Measurements from ENCODE around the gene WRNIP1.

Gene WRNIP1

DNA sequence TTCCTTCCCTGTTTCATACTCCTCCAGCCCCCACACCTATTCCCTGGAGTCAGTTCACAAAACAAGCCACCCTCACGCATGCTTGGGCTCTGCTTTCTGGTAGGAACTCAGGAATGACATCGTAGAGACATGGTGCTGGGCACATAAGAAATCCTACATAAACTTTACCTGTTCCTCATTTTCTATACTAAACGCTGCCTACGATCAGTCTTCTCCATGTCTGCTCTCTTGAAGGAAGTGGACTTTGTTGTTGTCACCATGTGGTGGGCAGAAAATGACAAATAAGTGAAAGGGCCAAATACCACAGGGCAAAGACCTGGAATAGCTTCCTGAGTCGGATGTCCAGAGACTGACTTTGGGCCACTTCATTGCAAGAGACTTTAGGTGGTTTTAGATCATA lies 24.6 kb upstream of the WRNIP1 start:
- DNase-seq (ENCODE audit: low read depth, low spot score), result no peak

DNA sequence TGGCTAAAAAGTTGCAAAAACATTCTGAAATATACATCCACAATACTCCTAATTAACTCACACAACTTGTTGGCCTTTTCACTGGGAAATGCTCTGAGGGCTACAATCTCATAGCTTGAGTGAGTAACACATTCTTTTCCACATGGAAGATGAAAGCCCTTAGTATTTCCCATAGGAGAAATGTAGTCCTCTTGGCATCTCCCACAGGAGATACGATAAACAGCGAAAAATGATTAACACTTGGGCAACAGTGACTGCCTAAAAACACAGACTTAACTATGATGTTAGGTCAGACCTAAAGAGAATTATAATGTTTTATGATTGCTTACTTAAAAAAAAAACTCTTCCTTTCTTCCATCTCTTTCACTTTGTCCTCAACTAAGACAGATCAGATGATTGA lies 23.4 kb upstream of the WRNIP1 start:
- no peak for DNase-seq (ENCODE audit: low read depth, low spot score)

DNA sequence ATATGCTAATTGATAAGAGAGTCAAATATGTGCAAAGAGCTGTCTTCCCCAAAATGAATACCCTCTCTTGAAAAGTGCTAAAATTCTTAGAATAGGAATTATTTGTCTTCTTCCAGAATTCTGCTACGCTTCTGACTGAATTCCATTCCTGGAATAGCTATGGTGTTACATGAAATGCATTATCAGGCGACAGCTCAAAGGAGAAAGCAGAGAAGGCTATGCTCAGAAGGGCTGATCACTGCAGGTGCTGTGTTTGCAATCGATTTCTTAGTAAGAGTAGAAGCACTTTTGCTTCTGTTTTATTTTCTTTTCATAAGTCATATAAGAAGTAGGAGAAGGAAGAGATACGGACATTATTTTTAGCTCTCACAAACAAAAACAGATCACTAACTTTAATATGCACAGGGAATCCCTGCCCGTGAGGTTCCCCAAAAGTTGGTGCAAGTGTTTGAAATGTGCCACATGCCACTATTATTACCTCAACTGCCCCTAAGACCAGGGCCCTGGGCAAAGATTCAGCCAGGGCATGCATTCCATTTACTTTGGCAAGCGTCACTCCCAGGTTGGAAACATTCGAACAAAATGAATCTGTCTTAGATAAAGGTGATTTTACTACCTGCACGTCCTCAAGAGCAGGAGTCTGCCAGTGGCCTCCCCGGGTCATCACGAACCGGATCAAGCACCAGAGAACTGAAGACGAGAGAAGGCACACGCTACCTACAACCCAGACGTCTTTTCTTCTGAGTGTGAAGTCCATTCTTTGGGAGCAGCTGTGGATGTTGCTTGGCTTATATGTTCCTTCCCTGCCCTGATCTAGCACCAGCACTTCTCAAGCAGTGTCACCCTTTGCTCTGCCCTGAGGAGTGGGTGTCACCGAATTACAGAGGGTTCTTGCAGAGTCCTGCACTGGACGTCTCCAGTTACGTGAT lies 21.6 kb upstream of the WRNIP1 start:
- no peak for DNase-seq (ENCODE audit: low read depth, low spot score)

DNA sequence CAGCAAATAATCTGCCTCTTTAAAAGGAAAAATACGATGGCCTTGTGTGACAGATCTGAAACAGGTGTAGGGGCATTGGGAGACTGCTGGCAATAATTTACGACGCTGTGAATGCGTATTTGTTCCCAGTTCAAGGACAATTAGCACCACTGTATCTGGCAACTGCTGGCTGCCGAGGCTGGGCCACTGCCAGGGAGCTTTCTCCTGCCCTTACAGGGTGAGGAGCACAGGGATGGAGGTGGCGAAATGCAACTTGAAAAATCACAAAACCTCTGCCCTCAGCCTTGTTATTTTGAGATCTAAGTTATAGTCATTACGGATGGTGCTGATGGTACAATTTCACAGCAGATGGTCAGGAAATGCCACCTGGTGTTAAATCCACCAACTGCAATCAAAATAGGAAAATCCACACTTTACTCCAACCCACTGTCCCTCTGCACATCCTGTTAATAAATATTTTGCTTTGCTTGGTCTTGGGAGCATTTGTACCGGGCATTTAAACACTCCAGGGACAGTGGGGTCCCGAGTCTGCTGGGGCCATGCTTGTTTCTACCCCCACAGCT lies 20.9 kb upstream of the WRNIP1 start:
- no peak for DNase-seq (ENCODE audit: low read depth, low spot score)

DNA sequence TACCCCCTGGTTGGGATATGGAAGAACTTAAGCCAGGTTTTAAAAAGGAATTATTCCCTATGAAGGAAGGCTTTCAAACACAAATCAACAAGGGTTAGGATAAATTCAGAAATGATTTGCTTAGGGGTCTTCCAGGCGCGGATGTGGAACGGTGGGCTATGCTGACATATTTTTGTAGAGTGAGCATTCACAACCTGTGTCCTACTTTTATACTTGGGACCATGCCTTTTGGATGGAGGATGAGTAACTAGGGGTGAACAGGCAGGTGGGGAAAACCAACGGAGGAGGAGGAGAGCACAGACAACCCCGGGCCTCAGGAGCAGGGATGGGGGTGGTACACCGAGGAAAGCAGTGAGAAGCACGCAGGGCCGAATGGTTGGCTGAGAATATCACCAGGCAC lies 20.4 kb upstream of the WRNIP1 start:
- DNase-seq (ENCODE audit: low read depth, low spot score), result no peak

DNA sequence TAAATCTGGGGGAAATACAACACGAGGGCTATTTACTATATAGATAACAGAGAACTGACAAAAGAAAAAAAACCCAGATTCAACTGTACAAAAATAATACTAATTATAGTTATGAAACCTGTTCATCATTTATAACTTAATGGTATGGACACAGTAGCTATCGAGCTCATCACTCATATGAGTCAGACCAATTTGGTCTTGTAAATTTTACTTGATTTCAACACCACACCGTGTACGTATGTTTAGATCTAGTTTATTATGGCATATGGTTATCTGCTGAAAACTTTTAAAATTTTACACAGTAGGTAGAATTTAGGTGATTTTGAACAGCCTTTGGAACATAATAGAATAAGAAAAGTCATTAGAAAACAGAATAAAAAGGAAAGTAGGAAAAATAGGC lies 19.9 kb upstream of the WRNIP1 start:
- no peak for DNase-seq (ENCODE audit: low read depth, low spot score)

DNA sequence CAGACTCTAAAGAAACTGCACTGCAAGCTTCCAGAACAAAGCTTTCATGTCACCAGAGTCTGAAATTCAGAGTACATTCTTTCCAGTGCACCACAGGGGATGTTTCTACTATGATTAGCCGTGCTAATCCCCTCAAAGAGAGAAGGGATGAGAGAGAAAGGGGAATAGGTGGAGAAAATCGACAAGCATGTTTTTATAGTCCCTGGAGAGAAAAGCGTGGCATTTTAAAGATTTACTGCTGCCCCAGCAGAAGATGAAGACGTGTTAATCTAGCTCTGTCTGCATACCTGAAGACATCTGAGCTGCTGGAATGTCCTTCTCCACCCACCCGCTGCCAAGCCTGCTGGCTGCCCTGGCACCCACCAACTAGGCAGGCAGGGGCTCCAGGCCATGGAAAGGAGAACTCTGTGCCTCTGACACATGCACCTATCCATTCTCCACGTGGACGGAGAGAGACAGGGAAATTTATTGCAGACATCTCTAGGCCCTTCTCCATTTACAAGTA lies 18.6 kb upstream of the WRNIP1 start:
- peak; percentile 67 for DNase-seq (ENCODE audit: low read depth, low spot score)

DNA sequence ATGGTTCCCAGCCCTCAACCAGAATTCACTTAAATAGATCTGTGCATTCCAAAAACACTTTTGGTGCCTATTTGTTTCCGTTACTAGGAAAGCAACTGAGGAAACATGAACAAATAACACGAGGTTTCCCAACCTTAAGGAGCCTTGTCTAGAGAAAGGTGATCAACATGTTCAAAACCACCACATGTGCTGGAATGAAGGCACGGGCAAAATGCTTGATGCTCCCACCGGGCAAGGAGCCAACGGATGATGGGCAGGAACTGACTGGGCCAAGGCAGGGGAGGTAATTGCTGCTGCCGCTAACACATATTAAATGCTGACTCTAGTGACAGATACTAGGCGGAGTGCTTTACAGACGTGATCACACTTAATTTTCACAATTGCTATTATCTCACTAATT lies 17.0 kb upstream of the WRNIP1 start:
- no peak for DNase-seq (ENCODE audit: low read depth, low spot score)

DNA sequence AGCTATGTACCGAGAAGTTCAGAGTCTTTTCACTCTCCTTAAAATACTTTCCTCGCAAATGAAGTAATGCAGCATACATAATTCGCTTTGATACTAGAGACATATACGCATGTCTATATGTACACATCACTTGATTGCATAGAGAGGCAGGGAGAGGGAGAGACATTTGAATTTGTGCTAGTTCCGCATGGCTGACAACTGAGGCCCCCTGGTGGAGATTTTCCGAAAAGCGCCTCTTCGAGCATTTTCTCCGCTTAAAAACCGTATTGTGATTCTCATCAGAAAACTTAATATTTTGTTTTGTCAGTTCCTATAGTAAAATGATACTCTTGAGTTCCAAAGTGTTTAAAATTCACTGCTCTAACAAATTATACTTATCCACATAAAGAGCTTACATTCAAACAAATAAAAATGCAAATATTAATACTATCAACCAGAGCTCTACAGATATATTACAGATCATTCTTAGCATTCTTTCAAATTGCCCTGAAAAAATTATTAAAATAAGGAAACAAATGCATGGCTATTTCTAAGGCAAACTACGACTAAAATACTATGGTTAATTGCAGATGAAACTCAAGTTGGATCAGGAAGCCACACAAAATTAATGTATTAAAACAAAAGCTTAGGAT lies 15.1 kb upstream of the WRNIP1 start:
- peak; percentile 46 for DNase-seq (ENCODE audit: low read depth, low spot score)

DNA sequence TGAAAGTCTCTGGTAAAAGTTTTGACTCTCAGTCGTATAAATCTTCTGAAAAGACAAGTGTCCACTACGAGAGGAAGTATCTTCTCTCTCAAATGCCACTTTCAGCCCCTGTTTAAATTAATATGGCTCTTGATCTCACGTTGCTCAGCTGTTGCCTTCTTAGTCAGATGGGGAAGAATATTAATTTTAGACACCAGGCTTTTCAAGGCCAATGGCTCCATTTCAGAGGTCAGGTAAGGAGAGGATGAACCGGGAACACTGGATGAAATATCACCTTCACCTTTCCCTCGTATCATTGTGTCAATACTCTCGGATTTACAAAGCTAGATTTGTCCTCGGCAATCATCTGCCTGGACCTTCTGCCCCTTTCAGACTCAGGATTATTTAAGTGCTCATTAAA lies 14.4 kb upstream of the WRNIP1 start, which contains the start of gene MYLK4:
Gene MYLK4, minus strand, starts transcription at position 91 of the 400 bp plus-strand sequence. CDS start 1,628 bp downstream, outside the sequence.
- no peak for DNase-seq (ENCODE audit: low read depth, low spot score)

DNA sequence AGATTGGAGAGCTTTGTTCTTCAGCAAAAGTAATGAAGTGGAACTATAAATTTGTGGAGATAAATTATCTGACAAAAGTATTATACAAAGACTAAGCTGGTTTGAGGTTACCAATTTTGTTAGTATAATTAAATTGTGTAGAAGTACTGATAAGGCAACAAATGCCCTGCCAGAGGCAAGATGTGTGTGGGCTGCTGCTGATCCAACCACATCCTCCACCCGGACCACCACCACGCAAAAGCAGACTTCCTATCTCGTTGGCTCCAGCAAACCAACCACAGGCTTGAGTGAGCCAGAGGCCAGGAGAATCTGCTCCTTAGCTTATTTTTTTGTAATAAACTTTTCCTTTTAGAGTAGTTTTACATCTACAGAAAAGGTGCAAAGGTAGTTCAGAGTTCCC lies 13.3 kb upstream of the WRNIP1 start:
- DNase-seq (ENCODE audit: low read depth, low spot score), result no peak

DNA sequence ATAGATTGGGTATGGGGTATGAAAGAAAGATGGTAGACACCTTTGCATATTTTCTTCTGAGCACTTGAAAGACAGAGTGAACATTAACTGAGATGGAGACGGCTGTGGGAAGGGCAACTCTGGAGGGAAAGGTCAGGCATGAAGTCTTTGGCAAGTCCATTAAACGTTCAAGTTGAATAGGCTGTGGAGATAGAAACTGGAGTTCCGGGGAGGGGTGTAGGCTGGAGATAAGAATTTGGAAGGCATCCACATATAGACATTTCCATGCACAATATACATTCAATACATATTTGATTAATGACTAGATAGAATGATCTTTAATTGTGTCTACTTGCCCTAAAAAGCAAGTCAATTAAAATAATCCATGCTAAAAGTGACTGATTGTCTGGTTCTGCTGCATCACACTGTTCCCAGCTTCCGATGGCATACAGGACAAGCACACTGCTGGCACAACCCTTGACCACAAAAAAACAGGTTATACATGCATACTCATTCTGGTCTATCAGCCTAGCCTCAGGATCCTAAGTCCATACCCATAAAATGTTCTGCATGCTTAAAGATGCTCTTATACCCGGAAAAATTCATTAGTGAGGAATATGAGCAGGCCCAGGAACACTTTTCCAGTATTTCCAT lies 12.6 kb upstream of the WRNIP1 start:
- DNase-seq (ENCODE audit: low read depth, low spot score), result no peak

DNA sequence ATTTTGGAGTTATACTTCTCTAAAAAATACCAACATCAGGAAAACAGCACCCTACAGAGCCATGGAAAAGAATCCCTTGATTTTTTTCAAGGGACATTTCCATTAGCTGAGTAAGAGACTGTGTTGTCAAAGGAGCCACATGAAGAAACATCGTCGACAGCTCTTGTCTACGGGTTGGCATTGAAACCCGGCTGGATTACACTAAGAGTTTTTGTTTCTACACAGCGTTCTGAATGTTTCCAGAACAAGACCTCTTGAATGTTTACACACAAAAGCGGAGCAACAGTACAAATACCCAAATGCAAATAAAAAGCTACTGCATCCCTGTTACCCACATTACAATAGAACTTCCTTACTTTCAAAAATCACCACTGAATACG lies 12.1 kb upstream of the WRNIP1 start:
- no peak for DNase-seq (ENCODE audit: low read depth, low spot score)

DNA sequence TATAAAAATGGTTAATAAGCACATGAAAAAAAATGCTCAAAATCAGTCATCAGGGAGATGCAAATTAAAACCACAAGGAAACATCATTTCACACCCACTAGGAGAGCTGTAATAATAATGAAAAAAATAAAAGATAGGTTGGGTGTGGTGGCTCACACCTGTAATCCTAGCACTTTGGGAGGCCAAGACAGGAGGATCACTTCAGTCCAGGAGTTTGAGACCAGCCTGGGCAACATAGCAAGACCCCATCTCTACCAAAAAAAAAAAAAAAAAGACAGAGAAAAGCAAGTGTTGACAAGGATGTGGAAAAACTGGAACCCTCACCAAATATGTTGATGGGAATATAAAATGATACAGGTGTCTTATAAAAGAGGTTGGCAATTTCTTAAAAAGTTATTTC lies 11.4 kb upstream of the WRNIP1 start:
- DNase-seq (ENCODE audit: low read depth, low spot score), result no peak

DNA sequence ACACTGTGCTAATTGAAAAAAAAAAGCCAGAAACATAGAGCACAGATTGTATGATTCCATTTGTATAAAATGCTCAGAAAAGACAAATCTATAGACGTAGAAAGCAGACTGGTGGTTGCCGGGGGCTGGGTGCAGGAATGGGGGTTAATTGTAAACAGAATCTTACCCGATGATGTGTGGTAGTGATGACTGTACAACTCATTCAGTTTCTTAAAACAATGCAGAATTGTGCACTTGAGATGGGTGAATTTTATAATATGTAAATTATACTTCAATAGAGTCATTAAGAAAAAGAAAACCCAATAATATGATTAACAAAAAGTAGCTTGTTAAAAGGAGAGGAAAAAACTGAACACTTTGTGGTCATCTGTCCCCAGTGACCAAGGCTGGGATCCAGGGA lies 10.8 kb upstream of the WRNIP1 start:
- no peak for DNase-seq (ENCODE audit: low read depth, low spot score)

DNA sequence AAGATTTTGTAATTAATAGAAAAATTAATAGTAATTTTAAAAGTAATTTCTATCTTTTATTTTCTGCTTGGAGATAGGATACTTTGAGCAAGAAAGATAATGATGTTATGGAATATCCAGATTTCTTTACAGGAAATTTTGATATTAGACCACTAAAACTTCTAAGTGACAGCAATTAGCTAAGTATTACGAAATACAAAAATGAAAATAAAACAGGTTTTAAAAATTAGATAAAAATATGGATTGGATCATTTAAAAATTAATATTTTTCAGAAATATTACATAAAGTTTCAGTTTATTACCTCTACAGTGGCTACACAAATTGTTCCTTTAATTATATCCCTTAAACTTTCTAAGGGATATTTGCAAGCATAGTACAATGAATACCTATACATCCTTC lies 10.3 kb upstream of the WRNIP1 start:
- DNase-seq (ENCODE audit: low read depth, low spot score), result no peak

DNA sequence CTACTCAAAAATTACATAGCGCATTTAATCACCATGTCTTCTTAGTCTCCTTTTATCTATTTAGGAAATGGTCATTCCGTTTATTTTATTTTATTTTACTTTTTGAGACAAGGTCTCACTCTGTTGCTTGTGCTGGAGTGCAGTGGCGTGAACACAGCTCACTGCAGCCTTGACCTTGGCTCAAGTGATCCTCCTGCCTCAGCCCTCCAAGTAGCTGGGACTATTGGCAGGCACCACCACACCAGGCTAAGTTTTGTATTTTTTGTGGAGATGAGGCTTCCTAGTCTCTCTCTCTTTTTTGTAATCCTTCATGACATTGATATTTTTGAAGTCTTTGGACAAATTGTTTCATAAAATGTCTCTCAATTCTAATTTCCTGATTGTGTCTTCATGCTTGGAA lies 9.7 kb upstream of the WRNIP1 start:
- DNase-seq (ENCODE audit: low read depth, low spot score), result no peak

DNA sequence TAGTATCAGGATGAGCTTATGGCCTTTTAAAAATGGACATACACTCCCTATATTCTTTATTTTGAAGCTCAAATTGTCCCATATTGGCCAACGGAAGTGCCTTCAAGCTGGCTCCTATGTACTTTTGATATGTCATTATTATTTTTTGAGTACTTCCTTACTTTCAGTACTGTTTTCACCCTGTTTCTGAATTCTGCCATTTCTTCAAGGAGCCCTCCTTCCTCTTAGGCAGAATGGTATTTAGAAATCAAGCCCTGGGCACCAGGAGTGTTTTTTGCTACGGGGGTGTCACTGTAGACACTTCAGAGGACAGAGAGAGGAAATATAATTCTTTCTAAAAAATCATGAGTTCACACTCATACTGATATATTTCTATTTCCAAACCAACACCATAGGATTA lies 9.0 kb upstream of the WRNIP1 start:
- DNase-seq (ENCODE audit: low read depth, low spot score), result no peak

DNA sequence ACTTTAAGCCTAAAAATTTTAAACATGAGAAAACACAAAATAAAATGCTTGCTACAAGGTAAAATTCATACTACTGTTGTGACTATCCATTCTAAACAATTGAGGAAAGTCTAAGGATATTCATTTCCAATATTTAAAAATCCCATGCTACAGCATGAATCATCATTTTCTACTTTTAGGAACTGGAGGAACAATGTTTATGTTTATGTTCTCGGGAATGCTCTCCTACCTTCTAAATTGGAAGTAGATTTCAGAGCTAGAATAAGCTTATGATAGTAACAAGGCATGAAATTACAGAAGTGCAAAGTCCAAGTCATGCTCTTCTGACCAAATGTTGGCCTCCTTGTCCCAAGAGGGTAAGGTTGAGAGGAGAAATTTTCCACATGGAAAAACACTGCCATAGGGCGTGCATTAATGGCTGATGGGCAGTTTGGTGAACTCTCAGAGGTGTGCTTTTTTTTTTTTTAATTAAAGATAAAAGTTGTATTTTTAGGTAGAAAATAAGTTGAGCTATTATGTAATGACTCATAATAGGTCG lies 8.4 kb upstream of the WRNIP1 start:
- no peak for DNase-seq (ENCODE audit: low read depth, low spot score)

DNA sequence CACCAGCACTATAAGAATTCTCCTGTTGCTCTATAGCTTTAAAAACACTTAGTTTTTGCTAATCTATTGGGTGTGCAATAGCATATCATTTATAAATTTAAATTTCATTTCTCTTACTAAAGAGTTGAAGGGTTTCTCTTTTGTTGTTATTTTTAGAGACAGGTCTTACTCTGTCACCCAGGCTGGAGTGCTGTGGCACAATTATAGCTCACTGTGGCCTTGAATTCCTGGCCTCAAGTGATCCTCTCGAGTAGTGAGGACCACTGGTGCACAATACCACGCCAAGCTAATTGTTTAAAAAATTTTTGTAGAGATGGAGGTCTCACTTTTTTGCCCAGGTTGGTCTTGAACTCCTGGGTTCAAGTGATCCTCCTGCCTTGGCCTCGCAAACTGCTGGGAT lies 6.2 kb upstream of the WRNIP1 start:
- DNase-seq (ENCODE audit: low read depth, low spot score), result no peak

DNA sequence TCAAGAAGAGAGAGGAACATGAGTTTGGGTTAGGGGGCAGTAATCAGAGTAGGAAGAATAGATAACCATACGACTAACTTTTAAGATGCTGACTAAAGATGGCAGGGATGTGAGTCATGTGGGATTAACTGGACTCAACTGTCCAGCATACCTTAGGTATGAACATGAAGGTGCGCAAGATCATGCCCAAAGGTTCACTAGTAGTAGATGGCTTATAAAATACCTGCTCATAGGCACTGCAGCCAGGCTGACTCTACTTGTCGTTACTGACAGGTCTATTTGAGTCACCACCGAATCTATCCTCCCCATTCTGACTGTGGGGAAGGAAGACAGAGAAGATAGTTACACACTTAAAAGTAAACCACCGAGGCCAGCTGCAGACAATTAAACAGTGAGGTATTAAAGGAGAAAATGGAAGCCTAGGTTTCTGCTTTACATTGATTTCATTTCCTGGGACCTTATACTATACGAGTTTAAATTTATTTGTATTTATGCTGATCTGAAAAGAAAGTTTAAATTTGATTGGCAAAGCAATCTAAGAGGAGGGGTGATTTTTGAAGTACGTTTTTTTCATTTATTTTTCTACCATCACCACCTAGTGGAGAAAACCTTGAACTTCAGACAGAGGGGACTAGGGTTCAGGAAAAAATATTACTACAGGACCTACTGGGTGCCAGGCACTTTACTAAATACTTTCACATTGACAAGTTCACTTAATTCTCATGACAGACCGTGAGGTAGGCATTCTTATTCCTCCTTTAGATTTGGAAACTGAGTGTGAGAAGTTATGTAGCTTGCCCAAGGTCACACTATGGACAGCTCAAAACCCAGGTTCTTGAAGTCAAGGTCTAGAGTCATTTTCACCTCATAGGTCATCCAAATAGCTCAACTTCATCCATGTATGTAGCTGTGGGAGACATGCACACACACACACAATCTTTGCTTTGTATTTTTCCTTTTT lies 4.0 kb upstream of the WRNIP1 start:
- DNase-seq (ENCODE audit: low read depth, low spot score), result no peak
